ENCODE measurements around the gene PDE4C. TPM values are rescaled to one million over a fixed set of nuclear protein-coding genes. Genes with fewer than 3 reads are reported as not detected.

PDE4C gene
- total RNA-seq, 1 donor from 2014 or later: 1.6 TPM

DNA sequence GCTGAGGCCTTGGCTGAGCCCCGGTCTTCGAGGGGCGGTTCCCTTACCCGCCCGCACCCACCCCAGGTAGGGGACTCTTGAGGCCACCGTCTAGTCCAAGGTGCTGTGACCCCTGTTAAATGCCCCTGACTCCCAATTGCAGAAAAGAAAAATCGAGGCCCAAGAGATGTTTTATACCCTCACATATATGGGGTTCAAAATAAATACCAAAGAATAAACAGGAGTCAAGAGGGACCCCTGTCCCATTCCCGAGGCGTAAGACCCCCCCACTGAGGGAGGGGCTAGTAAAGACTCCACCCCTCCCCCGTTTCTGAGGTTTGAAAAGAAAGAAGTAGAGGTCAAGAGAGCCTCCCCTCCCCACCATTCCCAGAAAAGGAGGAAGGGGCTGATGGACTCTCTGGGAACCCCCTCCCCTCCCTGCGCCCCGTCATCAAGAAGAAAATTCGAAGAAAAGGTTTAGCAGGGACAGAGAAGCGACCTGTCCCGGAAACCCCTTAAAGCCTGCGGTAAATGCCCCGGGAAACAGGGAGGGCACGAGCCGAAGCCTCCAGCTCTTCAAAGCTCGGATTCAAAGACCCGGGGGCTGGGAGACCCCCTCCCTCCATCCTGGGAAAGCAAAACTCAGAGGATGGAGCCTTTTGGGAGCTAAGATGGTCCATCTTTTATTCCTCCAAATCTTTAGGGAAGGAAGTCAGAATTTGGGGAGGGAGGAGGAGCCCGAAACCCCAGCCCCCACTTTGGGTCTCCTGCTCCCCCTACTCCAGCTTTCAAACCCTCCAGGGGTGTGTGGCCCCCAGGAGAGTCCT lies 21.6 kb downstream of the PDE4C start:
- peaks cover 6% of the 10 kb centered on the region for H3K27me3 Mint-ChIP-seq
- H3K36me3 Mint-ChIP-seq (ENCODE audit: insufficient read depth): no peaks in the 10 kb centered on the region
- no peaks in the 10 kb centered on the region for H3K9me3 Mint-ChIP-seq (ENCODE audit: low read depth)
- H3K4me3 Mint-ChIP-seq (ENCODE audit: low read depth): peak overlapping the region; percentile 88
- H3K4me1 Mint-ChIP-seq (ENCODE audit: low read depth): peaks cover 3% of the 10 kb centered on the region
- DNase-seq (ENCODE audit: low spot score, unreplicated experiment): peak; percentile 65
- TF ChIP-seq, protein P1, sequence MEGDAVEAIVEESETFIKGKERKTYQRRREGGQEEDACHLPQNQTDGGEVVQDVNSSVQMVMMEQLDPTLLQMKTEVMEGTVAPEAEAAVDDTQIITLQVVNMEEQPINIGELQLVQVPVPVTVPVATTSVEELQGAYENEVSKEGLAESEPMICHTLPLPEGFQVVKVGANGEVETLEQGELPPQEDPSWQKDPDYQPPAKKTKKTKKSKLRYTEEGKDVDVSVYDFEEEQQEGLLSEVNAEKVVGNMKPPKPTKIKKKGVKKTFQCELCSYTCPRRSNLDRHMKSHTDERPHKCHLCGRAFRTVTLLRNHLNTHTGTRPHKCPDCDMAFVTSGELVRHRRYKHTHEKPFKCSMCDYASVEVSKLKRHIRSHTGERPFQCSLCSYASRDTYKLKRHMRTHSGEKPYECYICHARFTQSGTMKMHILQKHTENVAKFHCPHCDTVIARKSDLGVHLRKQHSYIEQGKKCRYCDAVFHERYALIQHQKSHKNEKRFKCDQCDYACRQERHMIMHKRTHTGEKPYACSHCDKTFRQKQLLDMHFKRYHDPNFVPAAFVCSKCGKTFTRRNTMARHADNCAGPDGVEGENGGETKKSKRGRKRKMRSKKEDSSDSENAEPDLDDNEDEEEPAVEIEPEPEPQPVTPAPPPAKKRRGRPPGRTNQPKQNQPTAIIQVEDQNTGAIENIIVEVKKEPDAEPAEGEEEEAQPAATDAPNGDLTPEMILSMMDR (IDR thresholded peaks at IDR 0.05; ENCODE audit: unreplicated experiment): no peak
- peak overlapping the region; percentile 96 for H3K27ac Mint-ChIP-seq

DNA sequence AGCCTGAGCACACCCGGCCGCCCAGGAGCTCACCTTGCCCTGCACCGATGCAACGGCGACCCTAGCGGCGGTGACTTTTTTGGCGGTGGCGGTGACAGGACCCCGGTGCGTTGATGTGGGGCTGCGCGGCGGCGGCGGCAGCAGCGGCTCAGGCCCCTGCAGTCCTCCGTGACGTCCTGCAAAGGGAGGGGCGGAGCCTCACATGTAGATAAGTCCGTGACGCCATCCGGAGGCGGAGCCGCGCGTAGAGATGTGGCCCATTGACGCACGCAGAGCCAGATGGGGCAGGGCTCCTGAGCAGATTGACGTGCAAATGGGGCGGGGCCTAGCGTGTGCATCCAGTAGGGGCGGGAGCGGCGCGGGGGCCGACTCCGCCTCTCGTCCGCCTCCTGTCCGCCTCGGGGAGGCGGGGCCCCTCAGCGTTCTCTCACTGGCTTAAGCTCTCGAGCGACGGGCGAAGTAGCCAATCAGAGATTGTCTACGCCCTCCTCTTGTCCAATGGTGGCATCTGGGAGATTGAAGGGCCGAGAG lies 22.3 kb downstream of the PDE4C start, which contains the start of gene RAB3A:
RAB3A (minus strand) TSS at position 180 of the 531 bp plus-strand sequence. CDS start 1,302 bp downstream, outside the sequence.
- Mint-ChIP-seq H3K4me1 (ENCODE audit: low read depth) (peaks cover 3% of the 10 kb centered on the region), H3K27me3 (peaks cover 6% of the 10 kb centered on the region), H3K4me3 (ENCODE audit: low read depth) (peak within 1 kb of the TSS; percentile 88), H3K27ac (peak within 1 kb of the TSS; percentile 96), H3K9me3 (ENCODE audit: low read depth) (no peaks in the 10 kb centered on the region), H3K36me3 (ENCODE audit: insufficient read depth) (no peaks in the 10 kb centered on the region)
- TF ChIP-seq, protein P1 (IDR thresholded peaks at IDR 0.05; ENCODE audit: unreplicated experiment): peak; percentile 35
- peak; percentile 99 for DNase-seq (ENCODE audit: low spot score, unreplicated experiment)

DNA sequence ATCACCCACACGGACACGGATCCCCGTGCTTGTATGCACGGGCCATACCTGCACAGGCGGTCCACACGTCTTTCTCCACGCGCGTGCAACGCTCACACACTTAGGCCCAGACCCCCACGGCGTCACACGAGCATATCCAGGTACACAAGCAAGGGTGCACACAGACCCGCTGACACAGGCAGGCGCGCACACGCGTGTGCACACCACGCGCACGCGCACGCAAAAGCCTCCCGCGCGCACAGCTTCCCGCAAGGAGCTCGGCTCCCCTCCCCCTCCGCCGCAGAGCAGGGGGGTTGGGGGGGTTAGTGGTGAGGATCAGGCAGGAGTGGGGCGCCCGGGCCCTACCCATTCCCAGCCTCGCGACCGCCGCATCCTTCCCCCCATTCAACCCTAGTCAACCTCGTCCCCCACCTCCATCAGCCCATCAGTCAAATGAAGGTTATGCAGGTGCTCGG lies 22.8 kb downstream of the PDE4C start:
- Mint-ChIP-seq H3K4me3 (ENCODE audit: low read depth) (peak overlapping the region; percentile 87), H3K9me3 (ENCODE audit: low read depth) (no peaks in the 10 kb centered on the region), H3K27me3 (peaks cover 1% of the 10 kb centered on the region), H3K27ac (peak overlapping the region; percentile 81), H3K36me3 (ENCODE audit: insufficient read depth) (peaks cover 1% of the 10 kb centered on the region), H3K4me1 (ENCODE audit: low read depth) (peaks cover 3% of the 10 kb centered on the region)
- no peak for DNase-seq (ENCODE audit: low spot score, unreplicated experiment)
- TF ChIP-seq, protein P1 (IDR thresholded peaks at IDR 0.05; ENCODE audit: unreplicated experiment): no peak

DNA sequence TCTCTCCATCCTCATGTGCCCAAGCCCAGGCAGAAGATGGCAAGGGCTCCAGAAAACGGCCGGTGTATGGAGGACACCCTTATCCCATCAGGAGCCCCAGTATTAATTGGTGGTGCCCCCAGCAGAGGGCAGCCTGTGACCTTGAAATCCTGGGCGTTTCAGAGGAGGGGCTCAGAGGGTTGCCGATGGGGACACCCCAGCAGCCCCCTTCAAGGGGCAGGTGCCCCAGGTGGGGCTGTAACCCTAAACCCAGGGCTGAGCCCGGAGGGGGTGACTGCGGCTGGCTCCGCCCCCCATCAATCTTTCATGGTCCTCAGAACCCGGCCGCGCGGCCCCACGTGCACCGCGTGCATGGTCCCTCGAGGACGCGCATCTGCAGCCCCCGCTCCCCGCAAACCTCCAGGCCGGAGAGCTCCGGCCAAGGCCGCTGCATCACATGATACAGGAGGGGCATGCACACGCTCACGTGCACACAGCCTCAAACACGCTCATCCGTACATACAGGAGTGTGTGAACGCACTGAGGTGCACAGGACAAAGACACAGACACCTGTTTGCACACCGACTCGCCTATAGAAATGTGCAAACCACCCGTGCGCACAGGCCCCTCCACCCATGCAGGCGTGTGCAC lies 23.3 kb downstream of the PDE4C start:
- H3K36me3 Mint-ChIP-seq (ENCODE audit: insufficient read depth): peaks cover 1% of the 10 kb centered on the region
- DNase-seq (ENCODE audit: low spot score, unreplicated experiment): no peak
- no peaks in the 10 kb centered on the region for H3K27me3 Mint-ChIP-seq
- peak overlapping the region; percentile 87 for H3K4me3 Mint-ChIP-seq (ENCODE audit: low read depth)
- H3K4me1 Mint-ChIP-seq (ENCODE audit: low read depth): peaks cover 3% of the 10 kb centered on the region
- H3K9me3 Mint-ChIP-seq (ENCODE audit: low read depth): no peaks in the 10 kb centered on the region
- TF ChIP-seq, protein P1 (IDR thresholded peaks at IDR 0.05; ENCODE audit: unreplicated experiment): peak; percentile 27
- H3K27ac Mint-ChIP-seq: peak overlapping the region; percentile 47

DNA sequence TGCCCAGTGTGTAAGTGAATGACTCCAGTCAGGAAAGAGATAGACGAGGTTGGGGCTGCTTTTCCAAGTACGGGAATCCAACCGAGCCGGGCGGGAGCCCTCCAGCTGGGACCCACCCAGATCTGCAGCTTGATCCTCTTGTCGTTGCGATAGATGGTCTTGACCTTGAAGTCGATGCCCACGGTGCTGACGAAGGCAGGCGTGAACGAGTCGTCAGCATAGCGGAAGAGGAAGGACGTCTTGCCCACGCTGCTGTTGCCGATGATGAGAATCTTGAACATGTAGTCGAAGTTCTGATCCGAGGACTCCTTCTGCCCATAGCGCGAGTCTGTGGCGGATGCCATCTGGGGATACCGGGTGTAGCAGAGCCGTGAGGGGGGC lies 23.9 kb downstream of the PDE4C start:
- TF ChIP-seq, protein P1 (IDR thresholded peaks at IDR 0.05; ENCODE audit: unreplicated experiment): no peak
- Mint-ChIP-seq H3K27ac (no peak overlapping the region), H3K9me3 (ENCODE audit: low read depth) (no peaks in the 10 kb centered on the region), H3K27me3 (no peaks in the 10 kb centered on the region), H3K4me3 (ENCODE audit: low read depth) (peak overlapping the region; percentile 61), H3K36me3 (ENCODE audit: insufficient read depth) (peaks cover 1% of the 10 kb centered on the region), H3K4me1 (ENCODE audit: low read depth) (peaks cover 3% of the 10 kb centered on the region)
- DNase-seq (ENCODE audit: low spot score, unreplicated experiment): no peak
